K562 (cell line): ENCODE data around the gene AKNA. TPM values are rescaled to one million over a fixed set of nuclear protein-coding genes. Genes with fewer than 3 reads are reported as not detected.

Experiments
- ATAC-seq: fragments of 200-7000 bp; cut with Tn5 transposase; 3 replicates; pipeline ENCODE4 v1.9.1; 2020; ENCODE audit warnings: moderate library complexity
- BruUV-seq: library from RNA; stranded (reverse); fragments of 400-500 nt; replicated peaks from 2 replicates; lab custom pipeline; 2021; lab: Mats Ljungman, UMichigan
- CTCF ChIA-PET: fragments of 300-600 bp; formaldehyde crosslinking; extraction: SDS; loops from one replicate; lab custom pipeline; 2021; ENCODE audit warnings: low intra/inter-chr PET ratio; lab: Yijun Ruan, JAX
- POLR2A ChIA-PET: fragments of 300-600, 350-650 bp; sonication (Branson Sonifier 250); formaldehyde crosslinking; extraction: SDS; loops from one replicate; lab custom pipeline; 2021; ENCODE audit warnings: antibody characterized with exemption, inconsistent platforms; lab: Yijun Ruan, JAX
- DNase-seq, 4 experiments: peaks; one replicate each; pipeline versions ENCODE4 v3.0.0 to v3.0.0-alpha.2; 2011 to 2018; ENCODE audit warnings: low spot score in 3 of 4, mixed read lengths in 3 of 4; ENCODE audit errors: extremely low read depth in 1 of 4
- FAIRE-seq: peaks from 2 replicates; lab custom pipeline; 2011; peaks lifted over from hg19 to GRCh38; lab: Jason Lieb, UNC
- H2AFZ ChIP-seq: 2 replicates; pipeline ENCODE4 v1.6.0; 2011; ENCODE audit warnings: low read depth, low read length, control low read depth, inconsistent platforms
- H3K27ac ChIP-seq: fragments of 200-600 bp; 3 replicates; pipeline ENCODE4 v1.8.0; 2011; ENCODE audit warnings: low read depth, mild to moderate bottlenecking, control low read depth, inconsistent platforms, low read length, moderate library complexity, mixed read lengths; ENCODE audit errors: extremely low read depth
- H3K27me3 ChIP-seq, 2 experiments: fragments of 300-600 bp in 1 of 2; 2 replicates in 1 of 2; 3 replicates in 1 of 2; pipeline versions ENCODE4 v1.6.0 to v1.8.0; 2011; ENCODE audit warnings: inconsistent platforms in 2 of 2, low read length in 2 of 2, mild to moderate bottlenecking in 1 of 2, mixed read lengths in 1 of 2, moderate library complexity in 1 of 2; ENCODE audit not compliant: control insufficient read depth in 2 of 2, insufficient read depth in 2 of 2
- H3K36me3 ChIP-seq: fragments of 300-600 bp; 3 replicates; pipeline ENCODE4 v1.8.0; 2011; ENCODE audit warnings: mild to moderate bottlenecking, low read length, inconsistent platforms; ENCODE audit not compliant: control insufficient read depth, insufficient read depth
- H3K4me1 ChIP-seq, 2 experiments: fragments of 200-600 bp in 1 of 2; replicated peaks in 1 of 2; 2 replicates in 1 of 2; 3 replicates in 1 of 2; pipeline versions ENCODE4 v1.5.1 to v1.8.0; 2011; ENCODE audit warnings: inconsistent platforms in 2 of 2, low read length in 2 of 2, mild to moderate bottlenecking in 1 of 2, mixed read lengths in 1 of 2, moderate library complexity in 1 of 2; ENCODE audit not compliant: control insufficient read depth in 2 of 2, insufficient read depth in 2 of 2
- H3K4me2 ChIP-seq: 2 replicates; pipeline ENCODE4 v1.6.1; 2011; ENCODE audit warnings: low read length, control low read depth, inconsistent platforms, mixed read lengths; ENCODE audit not compliant: insufficient read depth
- H3K4me3 ChIP-seq: fragments of 200-600 bp; sonication (generic), shearing (Covaris generic); 2 replicates; pipeline ENCODE4 v1.5.1; 2016; ENCODE audit warnings: control low read depth, inconsistent platforms
- H3K79me2 ChIP-seq: fragments of 200-600 bp; 3 replicates; pipeline ENCODE4 v1.8.0; 2011; ENCODE audit warnings: low read length, inconsistent platforms; ENCODE audit not compliant: control insufficient read depth, insufficient read depth
- H3K9ac ChIP-seq, 2 experiments: 2 replicates each; pipeline versions ENCODE4 v1.6.0 to v1.6.1; 2011; ENCODE audit warnings: low read depth in 2 of 2, low read length in 2 of 2, control low read depth in 1 of 2, inconsistent platforms in 1 of 2, mild to moderate bottlenecking in 1 of 2, mixed read lengths in 1 of 2; ENCODE audit not compliant: insufficient read depth in 1 of 2
- H3K9me1 ChIP-seq: one replicate; pipeline ENCODE4 v1.6.0; 2011; ENCODE audit warnings: inconsistent platforms, mild to moderate bottlenecking, low read length, moderate library complexity; ENCODE audit not compliant: control insufficient read depth, insufficient read depth
- H3K9me3 ChIP-seq: replicated peaks from 2 replicates; pipeline ENCODE4 v1.5.1; 2011; ENCODE audit warnings: low read depth, low read length, inconsistent platforms; ENCODE audit not compliant: control insufficient read depth, insufficient read depth
- H4K20me1 ChIP-seq: replicated peaks from 2 replicates; pipeline ENCODE4 v1.6.1; 2011; ENCODE audit warnings: low read length, inconsistent platforms, mixed read lengths; ENCODE audit not compliant: control insufficient read depth, insufficient read depth
- HDGF ChIP-seq: fragments of 450-650 bp; IDR thresholded peaks from 2 replicates; pipeline ENCODE4 v1.6.1; 2016
- REST ChIP-seq, 2 experiments: fragments of 450-650 bp; formaldehyde crosslinking in 1 of 2; IDR thresholded peaks; 2 replicates each; pipeline versions ENCODE4 v1.4.0 to v1.6.1; 2014 to 2020; ENCODE audit warnings: mild to moderate bottlenecking in 2 of 2, borderline replicate concordance in 1 of 2, low read depth in 1 of 2
- ZNF217 ChIP-seq: sonication (generic); formaldehyde crosslinking; IDR thresholded peaks from 2 replicates; pipeline ENCODE4 v1.8.0; 2022; ENCODE audit warnings: mild to moderate bottlenecking, missing genetic modification reagents
- ZNF507 ChIP-seq: conservative IDR thresholded peaks from 2 replicates; pipeline ENCODE4 v1.6.1; 2017; ENCODE audit warnings: missing genetic modification characterization, missing compliant biosample characterization
- WGBS: fragments of 100-300 bp; shearing (Covaris generic); methylation state at CpG from one replicate; pipeline ENCODE4 v1.1.6; 2016; ENCODE audit warnings: low coverage, mixed read lengths; ENCODE audit not compliant: insufficient coverage; ENCODE audit errors: missing lambda C conversion rate; 5-methylcytosine and 5-hydroxymethylcytosine counted together
- in situ Hi-C: fragments of 300-500 bp; cut with MboI; formaldehyde crosslinking; loops from 4 replicates; pipeline ENCODE4 v1.15.0; 2018; ENCODE audit warnings: inconsistent platforms, mixed read lengths
- intact Hi-C: fragments of 100-400 bp; cut with micrococcal nuclease; formaldehyde crosslinking; loops from 2 replicates; pipeline ENCODE4 v1.14.2; 2022
- polyA plus RNA-seq, 8 experiments: library from polyadenylated mRNA; depleted of rRNA in 4 of 8; stranded (reverse) in 5 of 8; unstranded in 3 of 8; fragments of >200 nt; fragmentation: Nextera tagmentation in 2 of 8; fragmentation: Illumina TruSeq in 1 of 8; extraction: Ambion mirVana in 2 of 8; extraction: Trizol in 1 of 8; gene quantifications; 2 replicates each; pipeline versions ENCODE4 v1.2.1 to v1.2.3, GENCODE V29; 2011 to 2014; ENCODE audit warnings: inconsistent platforms in 1 of 8, missing spikeins in 1 of 8
- total RNA-seq, 7 experiments: library from RNA; depleted of rRNA in 6 of 7; stranded (reverse); fragments of >200 nt in 6 of 7; fragmentation: Illumina TruSeq in 2 of 7; extraction: Trizol in 2 of 7; gene quantifications; 2 replicates each; pipeline versions ENCODE4 v1.2.1 to v1.2.3, GENCODE V29; 2011 to 2021; ENCODE audit warnings: low replicate concordance in 1 of 7
- TF ChIP-seq, protein P1 (sequence below), 2 experiments: IDR thresholded peaks in 1 of 2; conservative IDR thresholded peaks in 1 of 2; 2 replicates each; pipeline ENCODE4 v1.6.1; 2016; ENCODE audit warnings: low read depth in 2 of 2, mild to moderate bottlenecking in 1 of 2, missing compliant biosample characterization in 1 of 2, missing genetic modification characterization in 1 of 2, moderate library complexity in 1 of 2

Gene AKNA
- total and polyA plus RNA-seq, 9 of the 15 experiments (the other 6 are each of a cell fraction or from before 2014, with no cell fraction given): 0.29 to 20.5 (median 3.9) TPM

GRCh38 chr9:114303977-114304376, 83.8 kb downstream of the AKNA start:
- Histone ChIP-seq H3K9me3 (no peaks in the 10 kb centered on the region), H3K27ac (no peak overlapping the region), H3K9me1 (no peaks in the 10 kb centered on the region), H3K4me1 (no peaks in the 10 kb centered on the region), H3K4me2 (no peak overlapping the region), H3K79me2 (no peaks in the 10 kb centered on the region), H4K20me1 (peaks cover 3% of the 10 kb centered on the region), H3K27me3 (peaks cover 11 to 81% of the 10 kb centered on the region in 2 experiments; a peak in 3 of 5 replicates), H3K36me3 (no peaks in the 10 kb centered on the region), H2AFZ (no peak overlapping the region), H3K4me3 (no peak overlapping the region), H3K9ac (no peak overlapping the region)
- intact Hi-C loops (no loop called here), in situ Hi-C loops (no loop called here)
- CTCF ChIA-PET: interaction anchor here (1.1 kb wide), 1 partner anchor 497 kb away, joined by 3 read pairs; no protein-coding TSS in a partner anchor
- BruUV-seq: no TSS peak
- no peak for FAIRE-seq
- no peak for ATAC-seq
- POLR2A ChIA-PET: no interaction called here
- no peak for DNase-seq
- WGBS: 2% methylated on average over 4 of the region's 4 CpGs
- TF ChIP-seq REST (IDR thresholded peaks at IDR 0.05; ENCODE audit: borderline replicate concordance): no peak
- no peak for TF ChIP-seq REST (CRISPR knock-in tag; IDR thresholded peaks at IDR 0.05; ENCODE audit: low read depth)
- TF ChIP-seq, protein P1, sequence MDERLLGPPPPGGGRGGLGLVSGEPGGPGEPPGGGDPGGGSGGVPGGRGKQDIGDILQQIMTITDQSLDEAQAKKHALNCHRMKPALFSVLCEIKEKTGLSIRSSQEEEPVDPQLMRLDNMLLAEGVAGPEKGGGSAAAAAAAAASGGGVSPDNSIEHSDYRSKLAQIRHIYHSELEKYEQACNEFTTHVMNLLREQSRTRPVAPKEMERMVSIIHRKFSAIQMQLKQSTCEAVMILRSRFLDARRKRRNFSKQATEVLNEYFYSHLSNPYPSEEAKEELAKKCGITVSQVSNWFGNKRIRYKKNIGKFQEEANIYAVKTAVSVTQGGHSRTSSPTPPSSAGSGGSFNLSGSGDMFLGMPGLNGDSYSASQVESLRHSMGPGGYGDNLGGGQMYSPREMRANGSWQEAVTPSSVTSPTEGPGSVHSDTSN (CRISPR knock-in tag; IDR thresholded peaks at IDR 0.05; ENCODE audit: low read depth): no peak
- TF ChIP-seq, protein P1 (tag; conservative IDR thresholded peaks at IDR 0.05; ENCODE audit: low read depth): no peak
- TF ChIP-seq ZNF217 (CRISPR knock-in tag): no peak
- no peak for TF ChIP-seq HDGF
- no peak for TF ChIP-seq ZNF507
